Esophagus (tissue), 2 donors: Measurements from ENCODE around the gene TASP1. TPM values are rescaled to one million over a fixed set of nuclear protein-coding genes. Genes with fewer than 3 reads are reported as not detected.

Experiments
- H3K27ac ChIP-seq, 2 donors: one replicate each; pipeline ENCODE4 v1.5.1; 2013; ENCODE audit warnings: low read depth in 2 of 2, mild to moderate bottlenecking in 2 of 2, inconsistent platforms in 1 of 2, low read length in 1 of 2, moderate library complexity in 1 of 2
- H3K27me3 ChIP-seq, 2 donors: one replicate each; pipeline ENCODE4 v1.6.1; 2013; ENCODE audit warnings: low read length in 2 of 2, control low read depth in 1 of 2, mild to moderate bottlenecking in 1 of 2; ENCODE audit not compliant: insufficient read depth in 2 of 2, control insufficient read depth in 1 of 2
- H3K36me3 ChIP-seq, 2 donors: one replicate each; pipeline ENCODE4 v1.6.1; 2013; ENCODE audit warnings: low read length in 1 of 2; ENCODE audit not compliant: control insufficient read depth in 2 of 2, insufficient read depth in 2 of 2
- H3K4me1 ChIP-seq, 2 donors: one replicate each; pipeline ENCODE4 v1.6.1; 2013; ENCODE audit warnings: low read length in 1 of 2; ENCODE audit not compliant: control insufficient read depth in 2 of 2, insufficient read depth in 2 of 2
- H3K4me3 ChIP-seq, 2 donors: one replicate each; pipeline ENCODE4 v1.5.1; 2013; ENCODE audit warnings: low read length in 2 of 2, mild to moderate bottlenecking in 2 of 2, low read depth in 1 of 2, moderate library complexity in 1 of 2
- H3K9me3 ChIP-seq, 2 donors: one replicate each; pipeline ENCODE4 v1.6.1; 2013; ENCODE audit warnings: mild to moderate bottlenecking in 2 of 2, low read depth in 1 of 2, low read length in 1 of 2, moderate library complexity in 1 of 2; ENCODE audit not compliant: control insufficient read depth in 2 of 2, insufficient read depth in 1 of 2
- WGBS, 2 donors: extraction: QIAGEN DNeasy Blood & Tissue Kit; methylation state at CpG; one replicate each; pipeline ENCODE4 v1.1.7; 2013; 5-methylcytosine and 5-hydroxymethylcytosine counted together
- polyA plus RNA-seq, 2 donors: library from polyadenylated mRNA; stranded (reverse); fragments of 200-250 nt; gene quantifications; one replicate each; pipeline ENCODE4 v1.2.3, GENCODE V29; 2013
- donor health status: healthy with polysubstance abuse.
- donor health status: Bipolar disorder and iron deficiency.

The TASP1 gene
- polyA plus RNA-seq, 2 donors, result 3.5 to 4.9 TPM

DNA sequence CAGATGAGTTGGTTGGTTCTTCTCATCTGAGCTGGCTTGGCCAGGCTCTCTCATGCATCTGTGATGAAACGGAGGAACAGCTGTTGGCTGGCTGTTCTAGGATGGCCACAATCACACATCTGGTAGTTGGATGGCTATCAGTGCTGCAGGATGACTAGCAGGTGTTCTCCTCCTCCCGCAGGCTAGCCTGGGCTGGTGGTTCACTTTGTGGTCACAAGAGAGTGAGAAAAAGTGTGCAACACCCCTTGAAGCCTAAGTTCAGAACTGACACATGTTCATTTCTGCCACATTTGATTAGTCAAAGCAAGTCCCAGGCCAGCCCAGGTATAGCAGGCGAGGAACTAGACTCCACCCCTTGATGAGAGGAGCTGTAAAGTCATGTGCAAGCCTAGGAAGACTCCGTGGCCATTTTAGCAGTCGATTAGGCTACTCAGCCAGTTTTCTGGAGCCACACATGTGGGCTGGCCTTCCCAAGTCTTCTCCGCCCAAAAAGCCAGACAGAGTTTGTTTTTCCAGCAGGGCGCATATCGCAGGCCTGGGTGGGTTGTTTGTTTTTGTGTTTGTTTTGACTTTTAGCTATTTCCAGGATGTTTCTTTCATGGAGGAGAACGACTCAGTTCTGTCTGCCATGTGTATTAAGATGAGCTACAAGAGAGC, 296.9 kb downstream of the TASP1 start:
- Histone ChIP-seq H3K9me3 (no peaks in the 10 kb centered on the region), H3K36me3 (no peaks in the 10 kb centered on the region), H3K27me3 (no peaks in the 10 kb centered on the region), H3K4me3 (no peak overlapping the region), H3K4me1 (no peaks in the 10 kb centered on the region), H3K27ac (no peak overlapping the region)
- 77 to 82% methylated on average over 9 of the region's 9 CpGs for WGBS, 2 donors

DNA sequence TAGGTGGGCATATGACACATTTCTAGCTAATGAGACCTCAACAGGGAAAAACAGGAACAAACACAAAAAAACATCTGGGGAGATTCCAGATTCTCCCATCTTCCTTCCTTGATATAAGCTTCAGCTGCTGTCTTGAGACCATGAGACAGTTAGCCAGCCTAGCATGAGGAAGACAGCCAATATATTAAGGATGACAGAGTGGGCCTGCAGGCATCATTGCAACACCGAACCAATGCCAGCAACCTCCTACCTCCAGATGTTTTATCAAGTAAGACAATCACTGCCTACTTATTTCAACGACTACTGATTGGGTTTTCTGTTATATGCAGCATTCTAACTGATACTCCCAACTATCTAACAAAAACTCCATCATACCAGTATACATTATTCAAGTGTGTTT, 298.6 kb downstream of the TASP1 start:
- Histone ChIP-seq H3K27ac (no peak overlapping the region), H3K27me3 (no peaks in the 10 kb centered on the region), H3K36me3 (no peaks in the 10 kb centered on the region), H3K9me3 (no peaks in the 10 kb centered on the region), H3K4me1 (no peaks in the 10 kb centered on the region), H3K4me3 (no peak overlapping the region)
- 26 to 53% methylated on average over 2 of the region's 2 CpGs for WGBS, 2 donors

Other genes starting within 250 kb of the TASP1 start
- 1 to 10 TPM; 6.4 to 8.8 TPM for gene ESF1, start 146.0 kb upstream of the TASP1 start, polyA plus RNA-seq
- 10 to 100 TPM; 12.8 to 21.7 TPM for gene NDUFAF5, start 146.1 kb upstream of the TASP1 start, polyA plus RNA-seq